ENCODE results near the gene ADGRG3. TPM values are rescaled to one million over a fixed set of nuclear protein-coding genes. Genes with fewer than 3 reads are reported as not detected.

The ADGRG3 gene
- total and polyA plus RNA-seq, 9 of the 15 experiments (the other 6 are each of a cell fraction or from before 2014, with no cell fraction given) = 0.09 to 0.52 (median 0.14) TPM; not detected in 3

DNA sequence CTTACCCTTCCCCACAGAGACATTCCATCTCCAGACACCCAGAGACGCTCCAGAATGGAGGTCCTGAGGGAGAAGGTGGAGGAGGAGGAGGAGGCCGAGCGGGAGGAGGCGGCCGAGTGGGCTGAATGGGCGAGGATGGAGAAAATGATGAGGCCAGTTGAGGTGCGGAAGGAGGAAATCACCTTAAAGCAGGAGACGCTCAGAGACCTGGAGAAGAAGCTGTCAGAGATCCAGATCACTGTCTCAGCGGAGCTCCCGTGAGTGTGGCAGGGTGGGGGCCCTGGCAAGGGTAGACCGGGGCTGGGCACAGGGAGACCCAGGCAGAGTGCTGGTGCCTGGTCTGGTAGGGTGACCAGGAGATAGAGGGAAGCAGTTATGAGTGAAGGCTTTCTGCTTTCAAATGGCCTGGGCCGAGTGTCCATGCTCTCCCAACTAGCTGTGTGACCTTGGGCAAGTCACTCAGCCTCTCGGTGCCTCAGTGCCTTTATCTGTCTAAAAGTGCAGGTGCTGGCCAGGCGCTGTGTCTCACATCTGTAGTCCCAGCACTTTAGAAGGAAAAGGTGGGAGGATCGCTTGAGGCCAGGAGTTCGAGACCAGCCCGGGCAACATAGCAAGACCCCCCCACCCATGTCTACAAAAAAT, 29.9 kb downstream of the ADGRG3 start:
- in situ Hi-C loops (cut with MboI) = no loop called here
- H2AFZ ChIP-seq (ENCODE audit: low read depth, low read length) = no peak overlapping the region
- no peaks in the 10 kb centered on the region for H3K79me2 ChIP-seq (ENCODE audit: control insufficient read depth, insufficient read depth, low read length)
- H4K20me1 ChIP-seq (replicated peaks; ENCODE audit: control insufficient read depth, insufficient read depth, low read length) = no peaks in the 10 kb centered on the region
- ChIA-PET CTCF (ENCODE audit: low intra/inter-chr PET ratio) (no interaction called here), POLR2A (interaction anchor here (0.5 to 3.3 kb wide), 4 partner anchors 8 to 80 kb away, joined by 3 to 15 read pairs (median 3); no protein-coding TSS in a partner anchor)
- no peak overlapping the region for H3K4me3 ChIP-seq
- H3K9ac ChIP-seq (ENCODE audit: insufficient read depth in 1 of 2, low read depth in 2 of 2, low read length in 2 of 2) = no peak overlapping the region
- H3K4me1 ChIP-seq (replicated peaks in 1 of 2; ENCODE audit: control insufficient read depth in 2 of 2, insufficient read depth in 2 of 2, low read length in 2 of 2) = peaks cover 32 to 49% of the 10 kb centered on the region in 2 experiments
- ATAC-seq = no peak
- BruUV-seq (replicated peaks) = no TSS peak
- H3K36me3 ChIP-seq (ENCODE audit: control insufficient read depth, insufficient read depth, low read length) = no peaks in the 10 kb centered on the region
- H3K9me3 ChIP-seq (replicated peaks; ENCODE audit: control insufficient read depth, insufficient read depth, low read depth, low read length) = 0 out of 2 replicates have a peak, but pooled peaks cover 2% of the 10 kb centered on the region
- intact Hi-C loops (cut with micrococcal nuclease) = no loop called here
- no peaks in the 10 kb centered on the region for H3K9me1 ChIP-seq (ENCODE audit: control insufficient read depth, insufficient read depth, low read length)
- TF ChIP-seq HNRNPLL (IDR thresholded peaks at IDR 0.05; ENCODE audit: low read depth, low read length, poor library complexity, severe bottlenecking) (no peak), RBM25 (IDR thresholded peaks at IDR 0.05; ENCODE audit: low read depth, low read length, severe bottlenecking) (peak; percentile 25), ZKSCAN8 (CRISPR knock-in tag; IDR thresholded peaks at IDR 0.05) (no peak), ZFP36 (IDR thresholded peaks at IDR 0.05; ENCODE audit: low read depth, low read length, partially characterized antibody) (peak; percentile 48)
- no peak overlapping the region for H3K4me2 ChIP-seq (ENCODE audit: insufficient read depth, low read length)
- H3K27me3 ChIP-seq (ENCODE audit: control insufficient read depth in 2 of 2, insufficient read depth in 2 of 2, low read length in 2 of 2) = no peaks in the 10 kb centered on the region
- no peak for FAIRE-seq
- DNase-seq (ENCODE audit: extremely low read depth in 1 of 4, low spot score in 3 of 4) = no peak
- 76% methylated on average over 15 of the region's 17 CpGs for WGBS (ENCODE audit: insufficient coverage, low coverage, missing lambda C conversion rate)
- H3K27ac ChIP-seq (ENCODE audit: extremely low read depth, low read depth, low read length) = no peak overlapping the region
